H1 (cell line): ENCODE results near the gene ASCC1. TPM values are rescaled to one million over a fixed set of nuclear protein-coding genes. Genes with fewer than 3 reads are reported as not detected.

Experiments used
- CTCF ChIA-PET: fragments of 300-600 bp; sonication (Branson Sonifier 250); formaldehyde crosslinking; loops from one replicate; lab custom pipeline; 2021; ENCODE audit not compliant: partially characterized antibody; lab: Charles Lee
- POLR2A ChIA-PET: fragments of 300-600 bp; sonication (Branson Sonifier 250); formaldehyde crosslinking; loops from one replicate; lab custom pipeline; 2021; ENCODE audit warnings: inconsistent platforms; ENCODE audit not compliant: partially characterized antibody; lab: Charles Lee
- DNase-seq, 2 experiments: peaks; one replicate each; pipeline versions ENCODE4 v3.0.0 to v3.0.0-alpha.2; 2010 to 2022; ENCODE audit warnings: low spot score in 2 of 2, low read depth in 1 of 2, mixed read lengths in 1 of 2
- FAIRE-seq: peaks from 2 replicates; lab custom pipeline; 2011; peaks lifted over from hg19 to GRCh38; lab: Jason Lieb, UNC
- H2AFZ ChIP-seq: 2 replicates; pipeline ENCODE4 v1.8.1; 2012; ENCODE audit warnings: low read length, inconsistent platforms
- H2AK5ac ChIP-seq: 2 replicates; pipeline ENCODE4 v1.6.1; 2013; ENCODE audit warnings: low read depth, low read length
- H2BK120ac ChIP-seq: replicated peaks from 2 replicates; pipeline ENCODE3; 2013; ENCODE audit warnings: low read depth, low read length, inconsistent platforms
- H2BK12ac ChIP-seq: 2 replicates; pipeline ENCODE4 v1.6.1; 2013; ENCODE audit warnings: low read depth, low read length
- H2BK15ac ChIP-seq: 2 replicates; pipeline ENCODE4 v1.6.1; 2013; ENCODE audit warnings: low read length
- H2BK20ac ChIP-seq: 2 replicates; pipeline ENCODE4 v1.6.1; 2013; ENCODE audit warnings: low read length
- H2BK5ac ChIP-seq: 2 replicates; pipeline ENCODE4 v1.6.1; 2013; ENCODE audit warnings: low read depth, low read length
- H3K14ac ChIP-seq: 2 replicates; pipeline ENCODE4 v1.6.1; 2013; ENCODE audit warnings: inconsistent platforms; ENCODE audit not compliant: insufficient read length
- H3K18ac ChIP-seq: 2 replicates; pipeline ENCODE4 v1.6.1; 2013; ENCODE audit warnings: low read length; ENCODE audit errors: extremely low read depth
- H3K23ac ChIP-seq: 2 replicates; pipeline ENCODE4 v1.6.1; 2013; ENCODE audit warnings: inconsistent platforms; ENCODE audit not compliant: insufficient read length
- H3K23me2 ChIP-seq: 2 replicates; pipeline ENCODE4 v1.6.1; 2013; ENCODE audit warnings: low read depth, low read length
- H3K27ac ChIP-seq: 2 replicates; pipeline ENCODE4 v1.6.1; 2011; ENCODE audit warnings: low read depth, low read length, inconsistent platforms
- H3K27me3 ChIP-seq, 4 experiments: replicated peaks in 1 of 4; 1 replicate in 1 of 4; 2 replicates in 3 of 4; pipeline versions ENCODE4 v1.6.1 to v1.8.1; 2011 to 2013; ENCODE audit warnings: low read length in 3 of 4, mild to moderate bottlenecking in 3 of 4, inconsistent platforms in 2 of 4, mixed read lengths in 2 of 4, moderate library complexity in 1 of 4; ENCODE audit not compliant: control insufficient read depth in 3 of 4, insufficient read depth in 3 of 4; ENCODE audit errors: extremely low read depth in 1 of 4
- H3K36me3 ChIP-seq, 4 experiments: 2 replicates each; pipeline versions ENCODE4 v1.6.1 to v1.8.1; 2011 to 2013; ENCODE audit warnings: mild to moderate bottlenecking in 4 of 4, low read length in 3 of 4, moderate library complexity in 2 of 4, control low read depth in 1 of 4, inconsistent platforms in 1 of 4; ENCODE audit not compliant: insufficient read depth in 4 of 4, control insufficient read depth in 2 of 4
- H3K4ac ChIP-seq: replicated peaks from 2 replicates; pipeline ENCODE3; 2013; ENCODE audit warnings: low read length, low read depth, mixed read lengths, inconsistent platforms; ENCODE audit not compliant: insufficient read length
- H3K4me1 ChIP-seq, 4 experiments: replicated peaks in 1 of 4; 1 replicate in 1 of 4; 2 replicates in 3 of 4; pipeline versions ENCODE4 v1.6.1 to v1.8.1; 2011 to 2013; ENCODE audit warnings: low read length in 3 of 4, inconsistent platforms in 2 of 4, mixed read lengths in 1 of 4; ENCODE audit not compliant: insufficient read depth in 4 of 4, control insufficient read depth in 3 of 4
- H3K4me2 ChIP-seq, 2 experiments: 2 replicates each; pipeline versions ENCODE4 v1.6.1 to v1.8.1; 2011 to 2013; ENCODE audit warnings: low read depth in 2 of 2, low read length in 2 of 2, control low read depth in 1 of 2, inconsistent platforms in 1 of 2, mild to moderate bottlenecking in 1 of 2; ENCODE audit not compliant: insufficient read depth in 1 of 2
- H3K4me3 ChIP-seq, 4 experiments: fragments of 200-600, 300-600 bp in 1 of 4; sonication (generic), shearing (Covaris generic), sonication (Bioruptor Twin) in 1 of 4; 2 replicates each; pipeline versions ENCODE4 v1.5.1 to v1.8.1; 2011 to 2016; ENCODE audit warnings: low read length in 4 of 4, low read depth in 3 of 4, control low read depth in 2 of 4, inconsistent platforms in 2 of 4, mild to moderate bottlenecking in 2 of 4, mixed read lengths in 1 of 4, moderate library complexity in 1 of 4; ENCODE audit not compliant: insufficient read depth in 2 of 4; ENCODE audit errors: extremely low read depth in 1 of 4
- H3K56ac ChIP-seq: replicated peaks from 2 replicates; pipeline ENCODE3; 2013; ENCODE audit warnings: low read depth, mild to moderate bottlenecking, mixed read lengths, low read length, inconsistent platforms; ENCODE audit not compliant: insufficient read length
- H3K79me1 ChIP-seq: 2 replicates; pipeline ENCODE4 v1.6.1; 2013; ENCODE audit warnings: low read depth, low read length, control low read depth
- H3K79me2 ChIP-seq, 2 experiments: 2 replicates each; pipeline versions ENCODE4 v1.6.1 to v1.8.1; 2012 to 2013; ENCODE audit warnings: low read length in 2 of 2, mild to moderate bottlenecking in 2 of 2, inconsistent platforms in 1 of 2; ENCODE audit not compliant: insufficient read depth in 2 of 2, control insufficient read depth in 1 of 2
- H3K9ac ChIP-seq, 4 experiments: replicated peaks in 1 of 4; 1 replicate in 1 of 4; 2 replicates in 3 of 4; pipeline versions ENCODE4 v1.6.1 to v1.8.1; 2011 to 2013; ENCODE audit warnings: low read depth in 3 of 4, low read length in 3 of 4, control low read depth in 2 of 4, mild to moderate bottlenecking in 2 of 4, moderate library complexity in 2 of 4, inconsistent platforms in 1 of 4; ENCODE audit errors: extremely low read depth in 1 of 4
- H3K9me3 ChIP-seq, 2 experiments: 2 replicates each; pipeline versions ENCODE4 v1.6.1 to v1.8.1; 2012 to 2013; ENCODE audit warnings: mild to moderate bottlenecking in 2 of 2, moderate library complexity in 2 of 2, control low read depth in 1 of 2, inconsistent platforms in 1 of 2, low read depth in 1 of 2, low read length in 1 of 2, mixed read lengths in 1 of 2; ENCODE audit not compliant: insufficient read depth in 2 of 2
- H4K20me1 ChIP-seq, 2 experiments: replicated peaks in 1 of 2; 2 replicates each; pipeline versions ENCODE3 to v1.8.1; 2011 to 2013; ENCODE audit warnings: inconsistent platforms in 2 of 2, low read length in 2 of 2, mild to moderate bottlenecking in 1 of 2; ENCODE audit not compliant: insufficient read depth in 2 of 2, control insufficient read depth in 1 of 2
- H4K5ac ChIP-seq: 2 replicates; pipeline ENCODE4 v1.6.1; 2013; ENCODE audit warnings: low read length, low read depth, mixed read lengths, inconsistent platforms; ENCODE audit not compliant: insufficient read length
- H4K8ac ChIP-seq: 2 replicates; pipeline ENCODE4 v1.8.0; 2013; ENCODE audit warnings: mild to moderate bottlenecking, moderate library complexity, low read length, inconsistent platforms; ENCODE audit not compliant: insufficient read depth; ENCODE audit errors: extremely low read depth
- H4K91ac ChIP-seq: replicated peaks from 2 replicates; pipeline ENCODE3; 2013; ENCODE audit warnings: low read length, mixed read lengths, inconsistent platforms; ENCODE audit not compliant: insufficient read length
- CBX8 ChIP-seq: fragments of 300-800, 300-1000 bp; sonication (generic); IDR thresholded peaks from 2 replicates; pipeline ENCODE4 v1.7.1; 2016; ENCODE audit warnings: low read depth, low read length, borderline replicate concordance
- CTBP2 ChIP-seq: IDR thresholded peaks from 2 replicates; pipeline ENCODE4 v1.7.0; 2011; ENCODE audit warnings: borderline replicate concordance, mild to moderate bottlenecking, moderate library complexity, mixed read lengths, low read length; ENCODE audit not compliant: insufficient read depth, insufficient read length
- MAFK ChIP-seq: IDR thresholded peaks from 2 replicates; pipeline ENCODE4 v1.6.1; 2012; ENCODE audit warnings: low read depth, mild to moderate bottlenecking, improper control_type of control experiment, low read length
- PHF8 ChIP-seq: fragments of 200-600 bp; sonication (generic); conservative IDR thresholded peaks from 2 replicates; pipeline ENCODE4 v1.7.1; 2012; ENCODE audit warnings: low read depth, mild to moderate bottlenecking, inconsistent platforms, low read length, moderate library complexity
- WGBS, 2 experiments: shearing (Covaris generic) in 1 of 2; methylation state at CpG; one replicate each; pipeline versions ENCODE4 v1.1.6 to v1.1.7; 2013 to 2015; ENCODE audit warnings: low lambda C conversion rate in 2 of 2, mixed read lengths in 2 of 2, inconsistent platforms in 1 of 2, low coverage in 1 of 2, missing lambda C conversion rate in 1 of 2; ENCODE audit not compliant: insufficient replicate concordance in 2 of 2, insufficient coverage in 1 of 2, insufficient read length in 1 of 2; ENCODE audit errors: extremely low coverage in 1 of 2, missing lambda C conversion rate in 1 of 2; 5-methylcytosine and 5-hydroxymethylcytosine counted together
- polyA plus RNA-seq, 7 experiments: library from polyadenylated mRNA; depleted of rRNA in 3 of 7; stranded (reverse) in 5 of 7; unstranded in 2 of 7; fragments of >200 nt in 5 of 7; fragments of 200-250 nt in 2 of 7; gene quantifications; 1 replicate in 5 of 7; 2 replicates in 1 of 7; 4 replicates in 1 of 7; pipeline versions ENCODE4 v1.2.1 to v1.2.3, GENCODE V29; 2011 to 2013; ENCODE audit warnings: missing spikeins in 2 of 7, mixed read lengths in 2 of 7
- total RNA-seq: library from RNA; stranded (reverse); fragmentation: NEBNext Ultra II Directional; extraction: Animal tissue kit (Norgen Biotek cat#: 25700); gene quantifications from 2 replicates; pipeline ENCODE4 v1.2.1, GENCODE V29; 2021

ASCC1 gene
- total and polyA plus RNA-seq, 2 of the 8 experiments (the other 6 are each of a cell fraction or from before 2014, with no cell fraction given) = 25.6 to 35.8 TPM

DNA sequence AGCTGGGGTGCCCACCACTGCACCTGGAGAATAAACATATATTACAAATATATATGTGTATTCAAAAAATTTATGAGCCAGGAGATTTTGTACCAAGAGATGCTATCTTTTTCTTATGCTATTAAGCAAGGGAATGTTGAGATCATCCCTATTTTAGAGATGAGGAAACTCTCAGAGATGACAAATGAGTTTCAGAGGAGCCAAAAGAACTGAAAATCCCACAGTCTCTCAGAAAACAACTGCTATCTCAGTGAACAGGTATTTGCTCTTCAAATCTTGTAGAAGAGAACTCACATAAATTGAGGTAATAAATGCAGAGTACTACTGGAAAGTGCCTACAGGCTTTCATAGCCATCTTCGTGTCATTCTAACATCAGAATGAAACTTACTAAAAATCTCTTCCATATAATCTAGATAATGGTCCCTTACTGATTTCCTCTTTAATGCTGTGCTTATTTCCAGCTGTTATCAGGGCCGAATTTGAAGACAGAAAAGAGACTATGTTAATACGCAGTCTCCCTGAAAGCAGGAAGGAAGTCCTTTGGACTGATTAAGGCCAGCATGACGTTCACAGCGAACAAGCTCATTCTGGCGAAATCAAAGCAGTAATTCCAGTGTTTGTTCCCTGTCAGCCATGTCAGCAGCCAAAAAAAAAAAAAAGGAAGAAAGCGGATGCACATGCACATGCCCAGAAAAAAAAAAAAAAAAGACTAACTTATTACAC is 29.7 kb downstream of the ASCC1 start:
- Histone ChIP-seq H2BK20ac (no peak overlapping the region), H3K4me1 (no peaks in the 10 kb centered on the region), H3K4me2 (no peak overlapping the region), H2AFZ (no peak overlapping the region), H3K9ac (no peak overlapping the region), H2BK15ac (no peak overlapping the region), H2BK12ac (no peak overlapping the region), H3K27ac (no peak overlapping the region), H3K23ac (no peak overlapping the region), H3K79me2 (no peaks in the 10 kb centered on the region), H3K56ac (no peak overlapping the region), H4K20me1 (no peaks in the 10 kb centered on the region), H3K9me3 (peaks cover 3% of the 10 kb centered on the region in 2 experiments; a peak in 2 of 4 replicates), H2BK120ac (no peak overlapping the region), H3K23me2 (no peaks in the 10 kb centered on the region), H4K5ac (no peak overlapping the region), H3K18ac (no peak overlapping the region), H3K79me1 (no peaks in the 10 kb centered on the region), H4K91ac (no peak overlapping the region), H3K4ac (no peak overlapping the region), H2BK5ac (no peak overlapping the region), H3K36me3 (peaks cover 0 to 6% (median 2%) of the 10 kb centered on the region in 4 experiments; a peak in 3 of 8 replicates), H3K4me3 (no peak overlapping the region), H2AK5ac (no peak overlapping the region), H3K27me3 (no peaks in the 10 kb centered on the region), H4K8ac (no peak overlapping the region), H3K14ac (no peak overlapping the region)
- ChIA-PET POLR2A (interaction anchor here (0.6 to 1.0 kb wide), 3 partner anchors 9 to 127 kb away, joined by 3 to 5 read pairs (median 4); no protein-coding TSS in a partner anchor), CTCF (no interaction called here)
- WGBS, 2 experiments = 95% methylated on average over 6 of the region's 7 CpGs; no CpG with 5 or more reads in 1 of the 2 experiments
- FAIRE-seq (no peak), DNase-seq (no peak)
- TF ChIP-seq CBX8 = no peak
- no peak for TF ChIP-seq MAFK
- no peak for TF ChIP-seq CTBP2
- TF ChIP-seq PHF8 = no peak
